HG03354 (cell line): ENCODE measurements around the gene PCP4.
"Not testable (repeated sequence)": the region's sequence is repeated elsewhere in the genome, so short reads cannot be mapped to it uniquely, and the experiment has no call there.

ENCODE experiments used
- ATAC-seq: cut with Tn5 transposase; IDR thresholded peaks from one replicate; pipeline ENCODE4 v1.9.1; 2021; ENCODE audit warnings: mild to moderate bottlenecking; ENCODE audit not compliant: unreplicated experiment, poor library complexity, severe bottlenecking

PCP4 gene

GRCh38 chr21:39860600-39860999, 6.6 kb upstream of the PCP4 start:
- ATAC-seq, result no peak

- ATAC-seq, result no peak
Measured at GRCh38 chr21:39863111-39863510, 4.1 kb upstream of the PCP4 start.

- ATAC-seq, result no peak
Measured at GRCh38 chr21:39866093-39866492, 1.1 kb upstream of the PCP4 start.

GRCh38 chr21:39869141-39869818, 2.0 kb downstream of the PCP4 start:
- ATAC-seq, result no peak

GRCh38 chr21:39873687-39874086, 6.4 kb downstream of the PCP4 start:
- ATAC-seq, result no peak

- ATAC-seq, result no peak
Measured at GRCh38 chr21:39874206-39874605, 7.0 kb downstream of the PCP4 start.

- no peak for ATAC-seq
Measured at GRCh38 chr21:39874759-39875158, 7.5 kb downstream of the PCP4 start.

- ATAC-seq, result no peak
Measured at GRCh38 chr21:39881661-39882060, 14.4 kb downstream of the PCP4 start.

GRCh38 chr21:39882151-39882838, 15.1 kb downstream of the PCP4 start:
- no peak for ATAC-seq

- ATAC-seq, result no peak
Measured at GRCh38 chr21:39882839-39883195, 15.6 kb downstream of the PCP4 start.

- ATAC-seq, result no peak
Measured at GRCh38 chr21:39885119-39885848, 18.0 kb downstream of the PCP4 start.

- ATAC-seq, result no peak
Measured at GRCh38 chr21:39888848-39889247, 21.6 kb downstream of the PCP4 start.

- no peak for ATAC-seq
Measured at GRCh38 chr21:39891111-39891510, 23.9 kb downstream of the PCP4 start.

GRCh38 chr21:39891863-39892262, 24.6 kb downstream of the PCP4 start:
- not testable (repeated sequence) for ATAC-seq

- no peak for ATAC-seq
Measured at GRCh38 chr21:39900491-39900890, 33.3 kb downstream of the PCP4 start.

GRCh38 chr21:39900911-39901310, 33.7 kb downstream of the PCP4 start:
- no peak for ATAC-seq

GRCh38 chr21:39902986-39903385, 35.7 kb downstream of the PCP4 start:
- no peak for ATAC-seq

GRCh38 chr21:39904457-39904856, 37.2 kb downstream of the PCP4 start:
- no peak for ATAC-seq

- no peak for ATAC-seq
Measured at GRCh38 chr21:39908265-39908923, 41.2 kb downstream of the PCP4 start.
